ENCODE measurements around the gene ALDH18A1.
A peak's percentile ranks its signal among the peaks of the same experiment; 100 is the strongest.
"Not testable (repeated sequence)": the region's sequence is repeated elsewhere in the genome, so short reads cannot be mapped to it uniquely, and the experiment has no call there.

Gene ALDH18A1

GRCh38 chr10:95656291-95657164, at the start of gene ALDH18A1:
Gene ALDH18A1, minus strand, starts transcription at chr10:95656711. Its CDS starts 3,334 bp downstream, at chr10:95653377.
- peak; percentile 96 for DNase-seq

GRCh38 chr10:95698415-95698814, 41.9 kb upstream of the ALDH18A1 start:
- DNase-seq, result no peak

- no peak for DNase-seq
These were observed 40.9 kb upstream of the ALDH18A1 start for GRCh38 chr10:95697429-95697828.

GRCh38 chr10:95694665-95695064, 38.2 kb upstream of the ALDH18A1 start:
- DNase-seq, result no peak

GRCh38 chr10:95693668-95694534, 37.4 kb upstream of the ALDH18A1 start, which contains the start of gene TCTN3:
Gene TCTN3, minus strand, starts transcription at chr10:95693927. Its CDS starts 28 bp downstream, at chr10:95693899.
- peak; percentile 98 for DNase-seq

GRCh38 chr10:95693071-95693667, 36.7 kb upstream of the ALDH18A1 start:
- no peak for DNase-seq

GRCh38 chr10:95691281-95691680, 34.8 kb upstream of the ALDH18A1 start:
- DNase-seq, result no peak

GRCh38 chr10:95688648-95689047, 32.1 kb upstream of the ALDH18A1 start:
- DNase-seq, result no peak

- DNase-seq, result no peak
These were observed 27.5 kb upstream of the ALDH18A1 start for GRCh38 chr10:95683966-95684365.

GRCh38 chr10:95675403-95676116, 19.0 kb upstream of the ALDH18A1 start:
- no peak for DNase-seq

GRCh38 chr10:95674643-95675042, 18.1 kb upstream of the ALDH18A1 start:
- DNase-seq, result no peak

GRCh38 chr10:95672641-95673040, 16.1 kb upstream of the ALDH18A1 start:
- not testable (repeated sequence) for DNase-seq

- DNase-seq, result no peak
These were observed 8.0 kb upstream of the ALDH18A1 start for GRCh38 chr10:95664543-95664942.

GRCh38 chr10:95663496-95663895, 7.0 kb upstream of the ALDH18A1 start:
- DNase-seq, result no peak

- no peak for DNase-seq
These were observed 5.3 kb upstream of the ALDH18A1 start for GRCh38 chr10:95661818-95662217.

GRCh38 chr10:95660283-95660682, 3.8 kb upstream of the ALDH18A1 start:
- DNase-seq, result no peak

- no peak for DNase-seq
These were observed 739 bp upstream of the ALDH18A1 start for GRCh38 chr10:95657250-95657649.

- DNase-seq, result peak; percentile 63
These were observed 780 bp downstream of the ALDH18A1 start for GRCh38 chr10:95655571-95656290.

GRCh38 chr10:95653895-95654294, 2.6 kb downstream of the ALDH18A1 start:
- no peak for DNase-seq

- no peak for DNase-seq
These were observed 5.0 kb downstream of the ALDH18A1 start for GRCh38 chr10:95651346-95652060.

GRCh38 chr10:95650232-95650631, 6.3 kb downstream of the ALDH18A1 start:
- DNase-seq, result no peak
